Measurements from ENCODE around the gene LRP6.

DNA sequence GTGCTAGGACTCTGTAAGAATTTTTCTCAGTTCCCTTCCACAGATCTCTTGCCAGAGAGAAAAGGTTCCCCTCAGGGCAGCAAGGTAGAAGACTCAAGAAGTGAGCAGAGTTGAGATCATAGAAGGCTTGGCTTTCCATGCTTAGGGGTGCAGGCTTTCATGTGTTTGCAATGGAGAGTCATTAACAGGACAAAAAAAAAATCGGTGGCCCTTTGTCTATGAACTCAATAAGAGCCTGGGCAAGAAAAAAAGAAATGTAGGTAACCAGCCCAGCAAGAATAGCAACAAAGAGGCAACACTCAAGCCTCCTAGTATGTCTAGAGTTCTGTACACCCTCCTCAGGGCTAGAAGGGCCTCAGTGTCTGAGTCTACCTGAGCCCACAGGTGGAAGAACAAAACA is 23.4 kb upstream of the LRP6 start:
- TF ChIP-seq EZH2 (IDR thresholded peaks at IDR 0.05; ENCODE audit: insufficient read depth, low read length) = no peak
- TF ChIP-seq, protein P1, sequence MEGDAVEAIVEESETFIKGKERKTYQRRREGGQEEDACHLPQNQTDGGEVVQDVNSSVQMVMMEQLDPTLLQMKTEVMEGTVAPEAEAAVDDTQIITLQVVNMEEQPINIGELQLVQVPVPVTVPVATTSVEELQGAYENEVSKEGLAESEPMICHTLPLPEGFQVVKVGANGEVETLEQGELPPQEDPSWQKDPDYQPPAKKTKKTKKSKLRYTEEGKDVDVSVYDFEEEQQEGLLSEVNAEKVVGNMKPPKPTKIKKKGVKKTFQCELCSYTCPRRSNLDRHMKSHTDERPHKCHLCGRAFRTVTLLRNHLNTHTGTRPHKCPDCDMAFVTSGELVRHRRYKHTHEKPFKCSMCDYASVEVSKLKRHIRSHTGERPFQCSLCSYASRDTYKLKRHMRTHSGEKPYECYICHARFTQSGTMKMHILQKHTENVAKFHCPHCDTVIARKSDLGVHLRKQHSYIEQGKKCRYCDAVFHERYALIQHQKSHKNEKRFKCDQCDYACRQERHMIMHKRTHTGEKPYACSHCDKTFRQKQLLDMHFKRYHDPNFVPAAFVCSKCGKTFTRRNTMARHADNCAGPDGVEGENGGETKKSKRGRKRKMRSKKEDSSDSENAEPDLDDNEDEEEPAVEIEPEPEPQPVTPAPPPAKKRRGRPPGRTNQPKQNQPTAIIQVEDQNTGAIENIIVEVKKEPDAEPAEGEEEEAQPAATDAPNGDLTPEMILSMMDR (IDR thresholded peaks at IDR 0.05; ENCODE audit: insufficient read depth, low read depth, low read length) = no peak

Measured in astrocyte (in vitro differentiated cells and primary cell).